T-helper 1 cell treated with Interleukin-12 subunit alpha and Interleukin-12 subunit beta and Interleukin-4 antibody, amounts not matched to agents 30 ng/mL and 1 ng/mL, for 36 hours (primary cell): ENCODE results near the gene ANKRD2. TPM values are rescaled to one million over a fixed set of nuclear protein-coding genes. Genes with fewer than 3 reads are reported as not detected.
"Not testable (repeated sequence)": the region's sequence is repeated elsewhere in the genome, so short reads cannot be mapped to it uniquely, and the experiment has no call there.

ENCODE experiments used
- intact Hi-C: fragments of 100-400 bp; cut with micrococcal nuclease; formaldehyde crosslinking; loops from one replicate; pipeline ENCODE4 v1.15.1; 2024
- total RNA-seq: library from RNA; stranded (reverse); gene quantifications from 2 replicates; pipeline ENCODE4 v1.2.3, GENCODE V29; 2022

ANKRD2 gene
- total RNA-seq, 1 donor from 2014 or later: not detected

DNA sequence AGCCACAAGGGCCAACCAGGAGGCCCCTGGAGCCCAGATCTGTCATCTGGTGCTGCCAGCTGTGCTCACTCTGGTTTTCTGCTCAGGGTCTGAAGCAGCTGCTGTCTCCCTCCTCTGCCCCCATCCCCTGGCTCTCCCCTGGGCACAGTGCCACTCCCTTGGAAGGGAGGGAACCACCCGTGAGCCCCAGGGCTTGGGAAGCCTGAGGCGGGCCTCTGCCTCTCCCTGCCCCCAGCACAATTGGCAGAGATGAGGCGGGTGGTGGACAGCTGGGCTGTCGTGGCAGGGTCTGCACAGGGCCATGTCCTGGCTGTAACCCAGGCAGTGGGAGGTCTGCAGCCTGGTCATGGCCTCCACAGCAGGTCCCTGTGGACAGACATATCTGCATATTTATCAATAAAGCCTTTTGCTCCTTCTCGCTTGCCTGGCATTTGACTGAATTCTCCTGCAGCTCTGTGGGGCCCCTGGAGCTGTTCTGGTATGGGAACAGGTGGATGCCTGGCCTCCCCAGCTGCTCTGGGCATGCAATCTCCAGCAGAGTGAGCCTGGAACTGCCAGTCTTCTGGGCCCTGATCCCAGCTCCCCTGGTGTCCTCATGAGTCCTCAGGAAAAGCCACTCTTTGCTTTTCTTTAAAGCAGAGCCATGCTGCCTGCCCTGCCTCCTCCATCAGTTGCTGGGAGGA, 1.6 kb upstream of the ANKRD2 start:
- intact Hi-C loops: no loop called here

DNA sequence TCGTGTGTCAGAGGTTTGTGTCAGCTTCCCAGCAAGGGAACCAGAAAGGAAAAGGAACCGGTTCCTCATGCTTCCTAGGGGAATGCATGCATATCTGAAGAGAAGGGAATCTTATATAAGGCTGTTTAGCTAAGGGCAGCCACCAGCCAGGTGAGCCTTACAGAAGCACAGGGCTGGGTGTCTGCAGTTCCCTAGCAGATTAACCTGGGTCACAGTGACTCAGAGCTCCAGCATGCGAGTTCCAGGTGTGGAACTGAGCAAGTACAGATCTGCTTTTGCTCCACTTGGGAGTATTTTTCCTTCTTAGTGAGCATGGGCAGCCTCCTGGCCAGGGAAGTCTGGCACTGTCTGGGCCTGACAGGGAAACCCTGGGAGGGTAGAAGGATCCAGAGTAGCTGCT, 957 bp upstream of the ANKRD2 start:
- intact Hi-C loops: loop anchor here (1.0 kb wide), 2 partner anchors 41 to 160 kb away; no protein-coding TSS in a partner anchor

GRCh38 chr10:97573021-97573420, 442 bp downstream of the ANKRD2 start:
- intact Hi-C loops: no loop called here

- intact Hi-C loops: no loop called here
Measured at GRCh38 chr10:97573672-97574071, 1.1 kb downstream of the ANKRD2 start.

GRCh38 chr10:97574374-97575126, 2.0 kb downstream of the ANKRD2 start:
- intact Hi-C loops: no loop called here

DNA sequence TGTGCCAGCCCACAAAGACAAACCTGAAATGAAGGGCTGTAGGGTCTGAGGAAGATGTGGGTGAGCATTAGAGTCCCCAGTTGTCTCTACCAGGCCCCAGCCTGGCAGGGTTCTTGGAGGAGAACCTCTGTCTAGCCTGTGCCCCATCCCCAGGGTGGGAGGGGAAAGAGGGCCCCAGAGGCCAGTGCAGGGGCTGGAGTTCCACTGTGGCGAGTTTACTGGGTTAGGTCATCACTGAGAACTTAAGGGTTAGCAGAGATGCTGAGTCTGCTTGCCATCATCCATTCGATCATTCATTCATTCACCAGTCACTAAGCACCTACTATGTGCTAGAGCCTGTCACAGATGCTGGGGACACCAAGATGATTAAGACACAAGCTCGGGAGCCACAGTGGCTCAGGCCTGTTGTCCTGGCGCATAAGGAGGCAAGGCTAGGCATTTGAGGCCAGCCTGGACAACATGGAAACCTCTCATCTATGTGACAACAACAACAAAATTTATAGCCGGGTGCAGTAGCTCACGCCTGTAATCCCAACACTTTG, 2.6 kb downstream of the ANKRD2 start:
- intact Hi-C loops: no loop called here

DNA sequence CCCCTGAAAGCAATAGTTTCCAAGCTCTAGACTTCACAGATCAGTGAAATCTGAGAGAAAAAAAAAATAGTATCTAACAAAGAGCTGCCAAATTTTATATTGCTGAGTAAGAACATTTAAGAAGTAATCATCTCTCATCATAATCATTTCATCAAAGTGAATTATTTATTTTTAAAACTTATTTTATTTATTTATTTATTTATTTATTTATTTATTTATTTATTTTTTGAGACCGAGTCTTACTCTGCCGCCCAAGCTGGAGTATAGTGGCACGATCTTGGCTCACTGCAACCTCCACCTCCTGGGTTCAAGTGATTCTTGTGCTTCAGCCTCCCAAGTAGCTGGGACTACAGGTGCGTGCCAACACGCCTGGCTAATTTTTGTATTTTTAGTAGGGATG, 3.9 kb downstream of the ANKRD2 start:
- intact Hi-C loops: not testable (repeated sequence)

DNA sequence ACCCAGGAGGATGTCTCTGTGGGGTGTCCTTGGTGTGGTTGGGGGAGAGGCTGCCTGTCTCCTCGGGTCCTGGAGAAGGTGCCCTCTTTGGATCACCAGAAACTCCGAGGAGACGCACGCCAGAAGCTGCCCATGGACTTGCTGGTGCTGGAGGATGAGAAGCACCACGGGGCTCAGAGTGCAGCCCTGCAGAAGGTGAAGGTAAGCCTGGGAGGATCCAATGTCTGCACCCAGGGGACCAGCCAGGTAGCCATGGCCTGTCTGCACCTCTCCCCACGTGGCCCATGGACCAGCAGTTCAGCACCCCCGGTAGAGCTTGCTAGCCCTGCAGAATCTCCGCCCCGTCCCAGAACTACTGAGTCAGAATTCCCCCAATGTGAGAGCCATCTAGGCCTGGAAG, 5.1 kb downstream of the ANKRD2 start:
- intact Hi-C loops: no loop called here

- intact Hi-C loops: no loop called here
Measured at GRCh38 chr10:97578171-97578844, 5.7 kb downstream of the ANKRD2 start.

DNA sequence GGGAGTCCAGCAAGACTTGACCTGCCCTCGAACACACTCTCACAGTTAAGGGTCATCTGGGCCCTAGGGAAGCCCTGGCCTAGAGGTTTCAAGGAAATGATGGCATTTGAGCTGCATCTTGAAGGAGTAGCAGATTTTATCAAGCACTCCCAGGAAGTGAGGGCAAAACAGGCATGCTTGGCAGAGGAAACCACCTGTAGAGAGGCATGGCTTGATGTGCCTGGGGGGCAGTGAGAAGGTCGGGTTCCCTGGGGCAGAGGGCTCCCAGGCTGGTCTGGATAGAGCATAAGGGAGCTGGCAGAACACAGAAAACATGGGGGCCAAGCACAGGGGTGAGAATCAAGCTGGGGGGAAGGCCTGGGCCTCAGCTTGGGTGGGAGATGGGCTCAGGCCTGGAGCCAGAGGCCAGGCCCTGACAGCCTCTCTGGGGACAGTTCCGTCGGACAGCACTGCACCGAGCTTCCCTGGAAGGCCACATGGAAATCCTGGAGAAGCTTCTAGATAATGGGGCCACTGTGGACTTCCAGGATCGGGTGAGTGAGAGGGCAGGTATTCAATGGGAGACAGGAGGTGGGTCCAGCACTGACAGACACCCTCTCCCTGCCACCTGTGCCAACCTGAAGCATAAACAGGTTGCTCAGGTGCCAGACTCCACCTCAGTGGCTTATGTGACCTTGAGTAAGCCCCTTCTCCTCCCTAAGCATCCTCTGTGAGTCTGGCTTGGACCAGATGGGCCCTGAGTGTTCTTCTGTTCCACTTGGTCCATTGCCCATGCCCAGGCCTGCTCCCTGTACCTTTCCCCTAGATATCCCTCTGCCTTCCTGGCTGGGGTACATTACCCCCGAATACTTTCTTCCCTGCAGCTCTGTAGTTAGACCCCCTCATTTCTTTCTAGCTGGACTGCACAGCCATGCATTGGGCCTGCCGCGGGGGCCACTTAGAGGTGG, 8.1 kb downstream of the ANKRD2 start:
- intact Hi-C loops: no loop called here

DNA sequence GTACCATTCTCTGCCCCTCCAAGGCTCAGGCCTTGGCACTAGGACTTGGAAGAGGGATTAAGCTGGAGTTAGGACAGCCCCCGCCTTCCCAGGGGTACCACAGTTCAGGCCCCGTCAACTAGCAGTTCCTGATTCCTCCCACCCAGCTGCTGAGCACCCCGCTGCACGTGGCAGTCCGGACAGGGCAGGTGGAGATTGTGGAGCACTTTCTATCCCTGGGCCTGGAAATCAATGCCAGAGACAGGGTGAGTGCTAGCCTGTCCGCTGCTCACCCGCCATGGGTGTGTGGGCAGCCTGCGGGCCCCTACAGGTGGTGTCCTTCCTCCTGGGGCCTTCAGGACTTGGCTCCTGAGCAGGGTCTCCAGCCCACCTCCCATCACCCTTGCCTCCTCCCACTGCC, 9.6 kb downstream of the ANKRD2 start:
- intact Hi-C loops: no loop called here

DNA sequence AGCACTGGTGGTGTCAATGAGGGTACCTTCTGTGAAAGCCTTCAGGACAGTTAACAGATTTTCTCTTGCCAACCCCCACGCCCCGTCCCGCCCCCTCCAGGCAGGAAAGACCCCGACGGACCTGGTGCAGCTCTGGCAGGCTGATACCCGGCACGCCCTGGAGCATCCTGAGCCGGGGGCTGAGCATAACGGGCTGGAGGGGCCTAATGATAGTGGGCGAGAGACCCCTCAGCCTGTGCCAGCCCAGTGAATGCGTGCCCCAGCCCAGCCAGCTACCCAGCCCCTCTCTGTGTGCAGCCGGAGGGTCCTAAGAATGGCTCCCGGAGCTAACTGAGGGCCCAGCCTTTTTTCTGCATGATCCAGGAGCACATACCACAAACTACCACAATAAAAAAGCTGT, 10.9 kb downstream of the ANKRD2 start:
- intact Hi-C loops: no loop called here

DNA sequence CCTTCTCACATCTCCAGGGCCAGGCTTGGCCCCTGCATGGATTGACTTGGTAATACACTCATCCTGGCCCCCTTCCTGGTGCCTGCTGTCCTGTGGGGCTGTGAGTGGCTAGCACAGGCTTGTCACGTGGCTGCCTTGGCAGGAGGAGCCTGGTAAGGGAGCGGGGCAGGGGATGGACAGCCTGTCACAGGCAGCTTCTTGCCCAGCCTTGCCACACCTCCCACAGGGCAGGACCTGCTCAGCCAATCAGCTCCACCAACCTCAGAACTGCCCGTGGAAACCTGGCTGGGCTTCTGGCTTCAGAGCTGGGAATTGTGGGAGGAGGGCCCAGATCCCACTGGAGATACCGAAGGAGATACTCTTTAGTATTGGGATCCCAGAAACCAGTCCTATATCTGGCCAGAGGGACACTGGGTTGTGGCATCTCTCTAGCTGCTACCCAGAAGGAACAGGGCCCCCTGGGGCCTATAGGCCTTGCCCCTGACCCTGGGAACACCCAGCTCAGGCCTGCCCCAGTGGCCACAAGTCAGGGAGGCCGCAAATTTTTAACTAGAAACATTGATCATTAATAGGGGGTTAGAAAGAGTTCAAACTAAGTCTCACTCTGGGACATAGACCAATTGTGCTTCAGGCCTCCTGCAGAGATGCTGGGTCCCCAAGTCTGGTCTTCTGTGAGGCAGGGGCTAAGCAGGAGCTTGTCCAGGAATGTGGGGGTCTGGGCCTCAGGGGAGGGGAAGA, 11.7 kb downstream of the ANKRD2 start, which contains the start of gene HOGA1:
TSS of gene HOGA1 (plus strand) at position 330 of the 738 bp plus-strand sequence. CDS start at position 645, 315 bp downstream.
- intact Hi-C loops: no loop called here

- intact Hi-C loops: no loop called here
Measured at GRCh38 chr10:97584798-97585438, 12.3 kb downstream of the ANKRD2 start.

GRCh38 chr10:97585439-97585811, 12.8 kb downstream of the ANKRD2 start:
- intact Hi-C loops: no loop called here

DNA sequence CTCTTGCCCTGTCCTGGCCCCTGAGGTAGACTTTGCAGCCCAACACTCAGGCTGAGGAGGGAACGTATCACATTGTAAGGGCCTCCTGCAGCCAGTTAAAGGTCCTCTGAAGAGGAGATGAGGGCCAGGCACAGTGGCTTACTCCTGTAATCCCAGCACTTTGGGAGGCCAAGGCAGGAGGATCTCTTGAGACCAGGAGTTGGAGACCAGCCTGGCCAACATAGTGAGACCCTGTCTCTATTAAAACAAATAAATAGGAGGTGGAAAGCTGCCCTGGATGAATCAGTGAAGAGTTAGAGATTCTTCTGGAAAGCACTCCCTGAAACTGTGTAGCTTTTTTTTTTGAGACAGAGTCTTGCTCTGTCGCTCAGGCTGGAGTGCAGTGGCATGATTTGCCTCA, 14.6 kb downstream of the ANKRD2 start:
- intact Hi-C loops: no loop called here

- intact Hi-C loops: no loop called here
Measured at GRCh38 chr10:97589479-97589878, 16.9 kb downstream of the ANKRD2 start, which contains the start of gene C10orf62. Gene C10orf62 (plus strand): TSS chr10:97589721. CDS start chr10:97589898, 177 bp downstream.

DNA sequence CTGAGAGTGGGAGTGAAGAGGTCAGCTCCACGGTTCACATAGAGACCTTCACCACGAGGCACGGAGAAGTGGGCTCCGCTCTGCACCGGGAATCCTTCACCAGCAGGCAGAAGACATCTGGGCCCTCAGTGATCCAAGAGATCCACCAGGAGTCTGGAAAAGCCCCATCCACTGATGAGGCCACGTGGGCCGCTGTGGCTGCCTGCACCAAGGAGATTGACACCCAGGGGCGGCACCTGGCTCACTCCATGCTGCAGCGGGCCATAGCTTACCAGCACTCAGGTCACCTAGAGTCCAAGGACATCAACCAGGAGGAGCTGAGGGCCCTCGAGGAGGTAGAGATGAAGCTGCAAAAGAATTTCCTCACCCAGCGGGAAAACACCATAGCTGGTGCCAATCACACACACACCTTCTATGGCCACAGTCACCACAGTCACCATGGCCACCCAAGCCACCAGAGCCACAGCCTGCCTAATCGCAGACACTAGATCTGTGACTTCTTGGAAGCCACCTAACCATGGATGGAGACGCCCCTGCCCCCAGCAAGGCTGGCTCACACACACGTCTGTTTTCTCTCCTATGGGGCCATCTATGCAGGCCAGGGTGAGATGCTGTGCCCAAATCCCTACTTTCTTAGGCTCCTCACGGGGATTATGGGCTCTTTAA, 17.6 kb downstream of the ANKRD2 start:
- intact Hi-C loops: no loop called here
